HG02678 (cell line): ENCODE results near the gene MBD3L3.
"Not testable (repeated sequence)": the region's sequence is repeated elsewhere in the genome, so short reads cannot be mapped to it uniquely, and the experiment has no call there.

Source experiments
- ATAC-seq: cut with Tn5 transposase; IDR thresholded peaks from one replicate; pipeline ENCODE4 v1.9.1; 2021; ENCODE audit warnings: mild to moderate bottlenecking, moderate library complexity; ENCODE audit not compliant: unreplicated experiment

Gene MBD3L3

GRCh38 chr19:7058576-7058975 is at the start of gene MBD3L3:
MBD3L3 (minus strand) TSS chr19:7058676; CDS start chr19:7058605, 71 bp downstream.
- not testable (repeated sequence) for ATAC-seq

DNA sequence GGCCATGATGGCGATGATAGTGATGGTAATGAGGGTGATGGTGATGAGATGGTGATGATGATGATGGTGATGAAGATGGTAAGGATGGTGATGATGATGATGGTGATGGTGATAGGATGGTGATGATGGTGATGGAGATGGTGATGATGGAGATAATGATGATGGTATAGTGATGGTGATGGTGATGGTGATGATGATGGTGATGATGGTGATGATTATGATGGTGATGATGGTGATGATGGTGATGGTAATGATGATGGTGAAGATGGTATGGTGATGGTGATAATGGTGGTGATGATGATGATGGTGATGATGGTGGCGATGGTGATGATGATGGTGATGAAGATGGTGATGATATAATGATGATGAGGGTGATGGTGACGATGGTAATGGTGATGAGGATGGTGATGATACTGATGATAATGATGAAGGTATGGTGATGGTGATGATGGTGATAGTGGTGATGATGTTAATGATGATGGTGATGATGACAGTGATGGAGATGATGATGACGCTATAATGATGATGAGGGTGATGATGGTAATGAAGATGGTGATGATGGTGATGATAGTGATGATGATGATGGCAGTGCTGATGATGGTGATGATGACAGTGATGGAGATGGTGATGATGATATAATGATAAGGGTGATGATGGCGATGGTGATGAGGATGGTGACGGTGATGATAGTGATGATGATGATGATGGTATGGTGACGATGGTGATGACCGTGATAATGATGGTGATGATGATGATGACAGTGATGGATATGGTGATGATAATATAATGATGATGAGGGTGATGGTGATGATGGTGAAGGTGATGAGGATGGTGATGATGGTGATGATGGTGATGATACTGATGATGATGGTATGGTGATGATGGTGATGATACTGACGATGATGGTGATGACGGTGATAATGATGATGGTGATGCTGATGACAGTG is 48.5 kb upstream of the MBD3L3 start:
- ATAC-seq = no peak

DNA sequence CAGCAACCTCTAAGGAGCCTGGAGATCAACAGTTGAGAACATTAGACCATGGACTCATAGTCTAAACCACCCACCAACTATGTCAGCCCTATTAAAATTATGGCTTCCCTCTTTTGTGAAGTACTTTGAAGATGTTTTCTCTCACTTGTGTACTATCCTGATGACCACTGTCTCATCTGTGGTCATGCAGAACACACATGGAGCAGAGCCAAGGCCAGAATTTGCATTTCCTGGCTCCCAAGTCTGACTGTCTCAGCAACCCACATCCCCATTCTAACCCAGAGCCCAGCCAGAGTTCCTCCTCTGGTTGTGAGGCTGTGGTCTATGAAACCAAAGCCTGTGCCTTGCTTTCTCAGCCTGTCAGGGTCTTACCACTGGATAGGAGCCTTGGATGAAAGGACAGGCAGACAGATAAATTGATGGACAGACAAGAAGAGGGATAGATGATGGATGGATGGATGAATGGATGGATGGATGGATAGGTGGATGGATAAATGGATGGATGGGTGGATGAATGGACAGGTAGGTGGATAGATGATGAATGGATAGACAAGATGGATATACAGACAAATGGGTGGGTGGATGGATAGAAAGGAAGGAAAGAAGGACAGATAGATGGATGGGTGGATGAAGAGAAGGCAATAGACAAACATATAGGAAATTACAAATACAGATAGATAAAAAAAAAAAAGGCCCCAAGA is 46.4 kb upstream of the MBD3L3 start:
- no peak for ATAC-seq

GRCh38 chr19:7101498-7102253 is 43.2 kb upstream of the MBD3L3 start:
- ATAC-seq = no peak

DNA sequence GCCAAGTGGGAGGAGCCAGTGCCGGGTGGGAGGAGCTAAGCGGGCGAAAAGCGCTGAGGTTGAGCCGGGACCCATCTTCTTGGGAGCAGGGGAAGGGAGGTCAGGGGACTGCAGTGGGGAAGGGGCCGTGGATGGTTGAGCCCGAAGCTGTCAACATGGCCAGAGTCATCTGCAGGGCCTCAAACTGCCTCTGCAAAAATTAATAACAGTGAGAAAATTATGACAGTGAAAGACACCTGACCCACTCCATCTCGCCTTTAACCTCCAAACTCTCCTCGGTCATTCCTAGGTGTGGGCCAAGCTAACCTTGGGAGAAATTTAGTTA is 41.1 kb upstream of the MBD3L3 start:
- no peak for ATAC-seq

DNA sequence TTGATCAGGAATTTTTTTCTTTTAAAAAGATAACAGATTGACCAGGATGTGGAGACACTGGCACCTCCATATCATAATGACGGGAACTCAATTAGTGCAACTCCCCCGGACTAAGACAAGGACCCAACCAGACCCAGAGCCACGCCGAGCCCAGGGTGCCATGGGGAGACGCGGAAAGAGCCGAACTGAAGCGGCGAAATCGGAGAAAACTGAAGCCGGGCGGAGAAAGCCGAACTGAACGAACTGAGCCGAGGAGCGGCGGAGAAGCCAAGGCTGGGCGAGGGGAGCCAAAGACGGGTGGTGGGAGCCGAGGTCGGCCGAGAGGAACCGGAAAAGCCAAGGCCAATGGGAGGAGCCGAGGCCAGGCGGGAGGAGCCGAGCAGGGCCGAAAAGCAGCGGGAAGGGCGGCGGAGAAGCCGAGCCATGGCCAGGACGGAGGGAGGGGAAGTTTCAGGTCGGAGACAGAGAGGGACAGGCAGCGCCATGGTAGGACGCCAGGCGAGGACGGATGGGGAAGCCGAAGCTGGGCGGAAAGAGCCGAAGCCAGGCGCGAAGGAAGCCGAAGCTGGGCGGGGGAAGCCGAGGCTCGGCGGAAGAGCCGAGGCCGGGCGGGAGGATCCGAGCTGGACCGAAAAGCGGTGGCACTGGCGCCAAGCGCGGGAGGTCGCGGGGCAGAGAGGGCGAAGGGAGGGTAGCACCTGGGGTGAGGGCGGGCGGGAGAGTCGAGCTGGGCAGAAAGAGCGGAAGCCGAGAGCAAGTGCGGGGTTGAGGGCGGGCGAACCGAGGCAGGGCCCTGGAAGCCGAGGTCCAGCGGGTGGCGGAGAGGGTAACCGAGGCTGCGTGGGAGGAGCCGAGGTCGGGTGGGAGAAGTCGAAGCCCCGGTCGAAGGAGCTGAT is 40.5 kb upstream of the MBD3L3 start:
- ATAC-seq = peak; percentile 82

GRCh38 chr19:7098096-7098495 is 39.6 kb upstream of the MBD3L3 start:
- no peak for ATAC-seq

GRCh38 chr19:7088999-7089398 is 30.5 kb upstream of the MBD3L3 start:
- no peak for ATAC-seq

- no peak for ATAC-seq
Measured at GRCh38 chr19:7083076-7083956, 24.8 kb upstream of the MBD3L3 start.

GRCh38 chr19:7078008-7078407 is 19.5 kb upstream of the MBD3L3 start:
- no peak for ATAC-seq

DNA sequence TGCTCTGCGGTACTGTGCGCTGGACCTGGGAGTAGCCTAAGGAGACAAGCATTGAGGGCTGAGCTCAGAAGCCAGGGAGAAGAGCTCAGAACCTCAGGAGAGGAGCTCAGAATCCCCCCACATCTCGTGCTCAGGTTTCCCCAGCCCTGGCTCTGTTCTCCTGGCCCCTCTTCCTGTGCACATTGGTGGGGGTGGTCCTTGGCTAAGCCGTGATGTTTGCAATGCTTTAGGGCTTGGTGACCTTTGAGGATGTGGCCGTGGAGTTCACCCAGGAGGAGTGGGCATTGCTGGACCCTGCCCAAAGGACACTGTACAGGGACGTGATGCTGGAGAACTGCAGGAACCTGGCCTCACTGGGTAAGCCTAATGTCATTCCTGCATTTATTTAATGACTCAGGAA is 17.7 kb upstream of the MBD3L3 start:
- ATAC-seq = no peak

GRCh38 chr19:7074705-7075282 is 16.3 kb upstream of the MBD3L3 start:
- no peak for ATAC-seq

DNA sequence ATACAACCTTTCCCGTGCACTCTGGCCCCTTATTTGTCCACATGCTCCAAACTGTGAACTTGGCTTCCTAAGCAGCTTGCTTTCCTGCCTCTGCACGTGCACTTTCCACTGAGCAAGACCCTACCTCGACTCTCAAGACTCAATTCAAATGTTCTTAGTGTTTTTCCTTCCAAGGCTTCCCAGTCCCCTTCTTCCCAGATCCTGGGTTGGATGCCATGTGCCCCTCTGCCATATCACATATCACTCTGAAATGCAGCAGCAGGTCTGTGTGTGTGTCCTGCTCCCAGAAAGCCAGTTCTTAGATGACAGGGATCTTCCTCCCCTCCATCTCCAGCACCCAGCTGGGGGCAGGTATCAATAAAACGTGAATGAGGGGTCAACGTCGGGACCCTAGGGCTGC is 14.1 kb upstream of the MBD3L3 start:
- no peak for ATAC-seq

- no peak for ATAC-seq
Measured at GRCh38 chr19:7069904-7070226, 11.4 kb upstream of the MBD3L3 start.

DNA sequence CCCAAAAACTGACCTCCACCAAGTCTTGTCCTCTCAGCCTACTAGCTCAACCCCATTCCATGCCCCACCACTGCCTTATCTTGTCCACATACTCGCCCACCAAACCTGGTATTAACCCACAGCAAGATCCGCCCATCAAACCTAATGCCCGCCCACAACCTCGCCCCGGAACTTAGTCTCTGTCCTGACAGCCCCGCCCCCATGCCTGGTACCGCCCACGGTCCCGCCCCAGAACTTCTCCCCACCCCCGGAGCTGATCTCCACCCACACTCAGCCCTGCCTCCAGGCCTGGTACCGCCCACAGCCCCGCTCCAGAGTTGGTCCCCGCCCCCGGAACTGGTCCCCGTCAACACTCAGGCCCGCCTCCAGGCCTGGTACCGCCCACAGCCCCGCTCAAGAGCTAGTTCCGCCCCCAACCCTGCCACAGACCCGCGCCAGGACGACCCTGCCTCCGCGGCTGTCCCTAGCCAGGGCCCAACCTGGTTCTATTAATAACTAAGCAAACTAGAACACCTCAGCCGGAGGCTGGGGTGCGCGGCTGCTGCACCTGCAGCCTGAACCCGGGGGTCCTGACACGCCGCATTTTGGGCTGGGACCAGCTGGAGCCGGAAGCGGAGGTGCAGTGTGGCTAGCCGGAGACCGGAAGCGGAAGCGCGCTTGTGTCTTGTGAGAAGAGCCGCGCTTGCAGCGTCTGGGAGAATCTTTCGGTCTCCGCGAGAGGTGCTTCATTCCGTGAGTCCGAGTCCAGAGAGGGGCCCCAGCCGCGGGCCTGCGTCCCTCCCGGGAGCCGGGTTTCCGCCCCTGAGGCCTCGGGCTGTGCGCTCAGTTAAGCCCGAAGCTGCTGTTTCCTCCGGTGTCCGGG is 10.8 kb upstream of the MBD3L3 start, which contains the start of gene ZNF557:
TSS of gene ZNF557 (plus strand) at position 662 of the 862 bp plus-strand sequence. CDS start 5,372 bp downstream, outside the sequence.
- ATAC-seq = peak; percentile 93

GRCh38 chr19:7068599-7068998 is 10.1 kb upstream of the MBD3L3 start:
- ATAC-seq = no peak

DNA sequence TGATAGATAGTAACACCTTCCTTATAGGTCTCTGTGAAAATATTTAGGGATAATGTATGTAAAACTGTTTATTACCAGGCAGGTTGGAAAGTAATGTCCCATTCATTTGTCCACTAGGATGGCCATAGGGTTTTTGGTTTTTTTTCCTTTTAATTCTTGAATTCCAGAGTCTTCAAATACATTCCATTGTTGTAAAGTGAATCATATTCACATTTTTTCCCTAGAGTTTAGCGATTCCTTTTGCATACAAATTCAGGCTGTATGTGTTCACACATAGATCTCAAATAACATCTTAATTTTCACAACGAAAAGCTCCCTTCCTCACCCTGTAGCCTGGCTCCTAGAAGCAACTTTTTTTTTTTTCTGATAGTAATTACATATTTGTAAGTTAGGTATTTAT is 9.2 kb upstream of the MBD3L3 start:
- ATAC-seq = no peak

DNA sequence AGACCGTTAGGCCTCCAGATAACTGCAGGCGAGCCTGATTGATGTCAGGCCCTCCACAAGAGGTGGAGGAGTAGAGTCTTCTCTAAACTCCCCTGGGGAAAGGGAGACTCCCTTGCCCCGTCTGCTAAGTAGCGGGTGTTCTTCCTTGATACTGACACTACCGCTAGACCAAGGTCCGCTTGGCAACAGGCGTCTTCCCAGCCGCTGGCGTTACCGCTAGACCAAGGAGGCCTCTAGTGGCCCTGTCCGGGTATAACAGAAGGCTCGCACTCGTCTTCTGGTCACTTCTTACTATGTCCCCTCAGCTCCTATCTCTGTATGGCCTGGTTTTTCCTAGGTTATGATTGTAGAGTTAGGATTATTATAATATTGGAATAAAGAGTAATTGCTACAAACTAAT is 8.6 kb upstream of the MBD3L3 start:
- ATAC-seq = not testable (repeated sequence)
